Hematopoietic multipotent progenitor cell treated with erythropoietin and hydrocortisone succinate and interleukin-3 and kit ligand, for 17 days (in vitro differentiated cells): ENCODE measurements around the gene CLK2.
"Not testable (repeated sequence)": the region's sequence is repeated elsewhere in the genome, so short reads cannot be mapped to it uniquely, and the experiment has no call there.

Experiments
- DNase-seq: peaks from one replicate; pipeline ENCODE4 v3.0.0-alpha.2; 2015; ENCODE audit warnings: low spot score

The CLK2 gene

DNA sequence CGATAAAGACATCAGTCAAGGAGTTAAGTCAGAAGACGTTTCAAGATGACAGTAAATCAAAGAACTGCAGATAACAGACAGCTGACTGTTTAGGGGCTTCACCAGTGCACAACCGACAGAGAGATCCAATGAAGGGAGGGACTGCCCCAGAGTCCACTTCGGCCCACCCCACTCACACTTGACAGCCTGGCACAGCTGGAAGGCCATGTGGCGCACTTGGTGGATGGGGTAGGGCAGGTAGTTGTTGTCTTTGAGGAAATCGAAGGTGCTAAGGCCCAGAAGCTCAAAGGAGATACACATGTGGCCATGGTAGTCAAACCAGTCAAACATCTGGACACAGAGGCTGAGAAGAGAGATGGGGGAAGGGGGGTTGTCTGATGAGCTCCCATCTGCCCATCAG is 6.8 kb downstream of the CLK2 start:
- no peak for DNase-seq

DNA sequence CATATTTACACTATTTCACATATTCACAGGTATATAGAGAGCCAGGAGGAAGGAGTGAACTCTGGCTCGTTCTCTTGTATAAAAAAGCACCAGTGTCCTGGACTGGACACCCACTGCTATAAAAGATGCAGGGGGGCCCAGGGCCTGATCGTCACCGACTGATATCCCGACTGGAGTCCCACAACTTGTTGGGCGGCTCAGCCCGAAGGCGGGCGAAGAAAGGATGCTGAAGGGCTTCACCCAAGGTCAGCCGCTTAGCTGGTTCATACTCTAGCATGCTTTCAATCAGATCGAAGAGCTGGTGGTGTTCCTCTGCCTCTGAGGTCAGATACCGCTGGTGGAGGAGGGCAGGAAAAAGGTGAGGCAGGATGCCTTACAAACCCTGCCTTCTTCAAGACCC is 10.2 kb downstream of the CLK2 start:
- no peak for DNase-seq

DNA sequence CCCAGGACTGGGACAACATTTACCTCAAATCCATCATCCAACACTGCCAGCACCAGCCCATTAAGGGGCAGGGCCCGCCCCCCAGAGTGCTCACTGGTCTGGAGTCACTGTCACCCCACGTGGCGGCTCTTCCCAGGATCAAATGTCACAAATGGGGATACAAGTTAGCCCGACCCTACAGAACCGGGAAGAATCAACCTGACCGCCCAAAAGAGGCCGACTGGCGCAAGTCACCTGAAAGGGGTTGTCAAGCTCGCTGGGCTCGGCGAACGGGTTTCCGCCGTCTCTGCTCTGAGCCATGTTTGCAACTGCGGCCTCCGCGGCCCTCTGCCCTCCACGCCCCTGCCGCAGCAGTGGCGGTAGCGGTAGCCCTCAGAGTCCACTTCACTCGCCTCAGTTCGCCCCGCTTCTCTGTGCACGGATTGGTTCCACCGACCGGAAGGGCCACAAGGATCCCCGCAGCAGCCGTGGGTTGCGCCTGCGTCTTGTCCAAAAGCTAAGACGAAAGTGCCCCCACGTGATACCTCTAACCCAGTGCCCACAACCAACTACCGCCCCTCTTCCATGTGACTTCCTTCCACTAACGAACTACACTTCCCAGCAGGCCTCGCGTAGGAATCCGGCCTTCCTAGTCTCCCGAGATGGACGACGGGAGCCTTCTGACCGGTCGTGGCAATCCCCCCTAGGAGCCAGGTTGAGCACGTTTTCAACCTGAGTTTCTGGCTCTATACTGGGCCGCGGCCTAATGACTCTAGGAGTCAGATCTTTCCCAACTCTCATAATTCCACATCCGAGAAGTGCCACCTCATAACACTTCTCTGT is 11.2 kb downstream of the CLK2 start, which contains the start of gene SCAMP3:
TSS of gene SCAMP3 (minus strand) at position 509 of the 822 bp plus-strand sequence. CDS start at position 300, 209 bp downstream.
- peak; percentile 76 for DNase-seq

DNA sequence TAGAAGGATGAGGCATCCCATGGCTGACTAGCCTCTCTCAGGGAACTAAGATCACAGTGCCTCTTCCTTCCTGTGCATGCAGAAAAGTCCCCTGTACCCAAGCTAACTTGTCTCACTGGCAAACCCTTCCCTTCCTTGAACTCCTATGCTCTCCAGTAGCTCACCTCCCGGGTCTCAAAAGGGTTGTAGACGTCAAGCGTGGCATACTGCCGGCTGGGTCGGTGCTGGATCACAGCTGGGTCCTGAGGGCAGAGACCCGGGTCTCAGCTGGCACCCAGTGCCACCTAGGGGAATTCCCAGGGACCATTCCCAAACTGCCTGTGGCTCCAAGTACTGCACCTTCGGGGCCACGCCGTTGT is 11.8 kb downstream of the CLK2 start:
- peak; percentile 39 for DNase-seq

DNA sequence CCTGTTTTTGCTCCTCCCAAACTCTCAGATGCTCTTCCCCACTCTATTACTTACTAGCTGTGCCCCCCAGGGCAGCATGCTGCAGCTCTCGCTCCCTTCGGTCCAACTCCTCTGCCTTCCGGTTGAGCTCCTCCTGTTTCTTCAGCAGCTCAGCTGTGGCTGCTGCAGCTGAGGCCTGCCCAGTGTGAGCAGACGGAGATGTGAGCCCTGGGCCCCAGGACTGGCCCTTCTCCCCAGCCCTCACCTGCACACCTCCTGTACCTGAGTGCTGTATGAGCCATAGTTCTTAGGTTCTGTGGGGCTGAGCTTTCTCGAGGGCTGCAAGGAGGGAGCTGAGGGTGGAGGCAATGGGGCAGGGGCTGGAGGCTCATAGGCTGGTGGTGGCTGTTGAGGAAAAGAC is 13.0 kb downstream of the CLK2 start:
- no peak for DNase-seq

DNA sequence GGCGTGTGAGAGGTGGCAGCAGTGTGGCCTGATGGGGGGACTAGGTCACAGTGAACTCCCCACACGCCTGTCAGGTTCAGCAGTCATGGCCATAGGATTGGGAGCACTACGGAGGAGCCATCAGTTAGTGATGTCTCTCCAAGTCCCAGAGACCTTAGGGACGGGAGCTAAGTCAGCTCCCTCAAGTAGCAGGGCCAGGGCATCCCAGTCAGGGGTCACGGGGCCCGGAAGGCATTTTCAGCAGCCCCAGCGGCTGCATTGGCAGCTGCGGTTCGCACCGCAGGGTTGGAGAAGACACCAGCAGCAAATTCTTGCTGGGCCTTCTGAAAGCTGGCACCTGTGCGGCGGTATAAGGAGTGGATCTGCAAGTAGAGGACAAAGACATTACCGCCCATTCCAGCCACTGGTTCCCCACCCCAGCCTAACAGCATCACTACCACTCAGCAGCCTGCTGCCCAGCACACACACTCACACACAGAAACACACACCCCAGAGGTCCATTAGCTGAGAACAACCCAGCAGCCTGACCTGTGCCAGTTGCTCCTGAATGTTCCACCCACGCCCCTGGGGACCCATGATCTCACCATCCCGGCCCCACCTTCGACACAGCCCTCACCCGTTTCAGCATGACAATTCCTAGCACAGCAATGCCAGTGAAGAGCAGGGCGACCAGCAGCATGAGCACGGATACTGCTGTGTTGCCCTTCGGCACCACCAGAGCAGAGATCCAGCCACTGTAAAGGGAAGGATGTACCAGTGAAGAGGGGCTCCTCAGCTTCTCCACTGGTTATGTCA is 17.0 kb downstream of the CLK2 start:
- no peak for DNase-seq

DNA sequence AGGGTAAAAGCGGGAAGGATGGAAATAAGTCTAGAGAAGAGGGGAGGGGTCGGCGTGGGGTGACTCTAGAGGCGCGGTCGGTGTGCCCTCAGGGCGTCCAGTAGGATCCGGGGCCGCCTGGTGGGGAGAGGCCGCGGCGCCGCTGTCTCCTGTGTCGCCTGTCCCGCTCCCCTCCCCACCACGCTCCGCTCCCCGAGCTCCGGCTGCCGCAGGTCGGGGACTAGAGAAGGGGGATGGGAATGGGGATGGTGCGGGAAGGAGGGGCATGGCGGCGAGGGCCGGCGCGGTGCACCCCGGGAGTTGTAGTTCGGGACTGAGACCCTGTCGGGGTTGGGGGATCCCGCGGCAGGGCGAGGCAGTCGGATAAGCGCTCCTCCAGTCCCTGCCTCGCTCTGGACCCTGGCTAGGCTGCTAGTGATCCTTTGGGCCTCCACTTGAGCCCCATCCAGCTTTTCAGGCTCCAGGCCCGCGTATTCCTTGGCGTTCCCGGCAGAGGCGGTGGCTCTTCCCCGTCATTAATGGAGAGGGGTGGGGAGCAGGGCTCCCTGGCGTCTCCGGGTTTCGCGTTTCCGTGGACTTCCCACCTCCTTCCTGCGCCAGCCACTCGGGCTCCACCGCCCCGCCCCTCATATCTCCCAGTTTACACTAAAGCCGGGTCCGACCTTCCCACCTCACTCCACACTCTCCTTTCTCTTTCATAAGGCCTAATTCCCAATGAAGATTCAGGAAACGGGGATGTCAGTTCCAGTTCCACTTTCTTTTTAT is 17.9 kb downstream of the CLK2 start, which contains the start of gene ENTREP3:
TSS of gene ENTREP3 (minus strand) at position 241 of the 765 bp plus-strand sequence. CDS start 606 bp downstream, outside the sequence.
- peak; percentile 40 for DNase-seq

DNA sequence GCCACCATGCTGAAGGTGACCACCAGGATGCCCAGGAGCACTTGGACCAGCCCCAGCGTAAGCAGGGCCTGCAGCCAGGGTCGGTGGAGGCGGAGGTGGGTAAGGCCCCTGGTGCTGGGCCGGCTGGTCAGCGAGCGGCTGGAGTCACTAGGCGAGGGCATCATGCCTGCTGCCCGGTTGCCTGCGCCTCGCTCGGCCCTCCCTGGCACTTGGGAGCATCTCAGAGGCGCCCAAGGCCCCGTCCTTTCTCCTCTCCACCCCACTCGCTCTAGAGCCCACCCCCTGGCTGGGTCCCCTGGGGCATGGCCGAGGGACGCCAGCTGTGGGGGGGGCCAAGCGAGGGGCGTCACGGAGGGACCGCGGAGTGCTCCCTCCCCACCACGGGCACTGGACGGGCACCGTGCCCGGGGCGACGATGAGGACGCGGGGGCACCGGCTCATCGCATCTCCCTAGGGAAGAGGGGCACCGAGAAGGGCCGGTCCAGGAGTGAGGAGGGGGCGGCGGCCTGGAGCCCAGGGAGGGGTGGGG is 18.5 kb downstream of the CLK2 start:
- DNase-seq: no peak

DNA sequence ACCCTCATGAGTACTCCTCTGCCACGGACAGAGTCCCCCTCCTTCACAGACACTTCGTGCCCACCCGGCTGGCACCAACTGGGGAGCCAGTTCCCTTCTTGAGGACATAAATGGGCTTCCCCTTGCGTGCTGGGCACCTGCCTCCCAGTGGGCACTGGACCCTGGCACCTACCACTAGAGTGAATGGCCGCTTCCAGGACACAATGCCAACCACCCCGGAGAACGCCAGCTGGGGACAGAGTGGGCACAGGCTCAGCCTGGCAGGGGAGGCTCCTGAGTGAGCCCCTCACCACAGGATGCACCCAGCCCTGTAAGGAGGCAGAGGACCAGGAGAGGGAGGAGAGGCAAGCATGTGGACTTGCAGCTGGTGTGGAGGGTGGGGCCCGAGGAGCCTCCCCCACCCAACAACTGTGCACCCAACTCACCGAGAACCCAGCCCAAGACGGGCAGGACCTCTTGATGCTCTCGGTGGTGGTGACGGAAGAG is 19.0 kb downstream of the CLK2 start:
- no peak for DNase-seq

DNA sequence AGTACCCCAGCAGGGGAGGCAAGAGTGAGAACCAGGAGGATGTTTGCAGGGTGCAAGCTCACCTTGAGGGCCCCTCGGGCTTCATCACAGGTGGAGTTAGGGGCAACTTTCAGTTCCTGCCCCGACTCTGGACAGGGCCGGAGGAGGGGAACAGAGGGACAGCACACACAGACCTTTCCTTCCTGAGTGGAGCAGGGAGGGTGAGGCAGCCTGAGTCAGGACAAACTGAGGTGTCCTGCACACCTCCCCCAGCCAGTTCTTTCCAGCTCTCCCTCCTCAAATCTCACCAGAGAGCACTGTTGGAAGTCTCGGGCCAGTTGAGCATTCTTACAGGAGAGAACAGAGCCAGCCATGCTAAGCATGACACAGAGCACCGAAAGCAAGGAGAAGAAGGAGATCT is 19.5 kb downstream of the CLK2 start:
- DNase-seq: no peak

DNA sequence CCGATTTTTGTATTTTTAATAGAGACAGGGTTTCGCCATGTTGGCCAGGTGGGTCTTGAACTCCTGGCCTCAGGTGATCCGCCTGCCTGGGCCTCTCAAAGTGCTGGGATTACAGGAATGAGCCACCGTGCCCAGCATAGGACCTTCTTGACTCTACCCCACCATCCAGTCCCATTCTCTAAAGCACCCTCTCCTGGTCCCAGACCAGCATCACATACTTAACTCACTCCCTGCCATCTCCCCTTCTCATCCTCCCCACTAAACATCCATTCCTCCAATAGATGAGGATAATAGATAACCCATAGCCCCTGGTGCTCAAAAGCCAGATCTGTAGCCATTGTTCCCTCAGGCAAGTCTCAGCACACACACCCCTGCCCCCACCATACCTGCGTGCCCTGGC is 20.1 kb downstream of the CLK2 start:
- no peak for DNase-seq

DNA sequence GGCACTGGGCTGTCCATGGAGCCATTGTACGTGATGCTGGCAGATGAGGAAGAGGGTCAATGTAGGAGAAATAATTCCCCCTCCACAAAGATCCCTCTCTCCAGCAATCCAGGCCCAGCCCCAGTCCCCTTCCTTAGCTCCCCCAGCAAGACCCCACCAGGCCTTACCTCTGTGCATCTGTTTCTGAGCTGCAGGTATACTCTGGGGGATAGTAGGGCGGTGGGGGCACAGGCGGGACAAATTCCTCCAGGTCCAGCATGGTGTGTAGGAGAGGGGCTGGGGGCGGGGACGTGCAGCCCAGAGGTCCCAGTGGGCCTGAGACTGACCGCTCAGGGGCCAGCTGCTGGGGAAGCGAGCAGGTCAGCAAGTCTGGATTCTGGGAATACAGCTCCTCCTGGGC is 21.7 kb downstream of the CLK2 start:
- no peak for DNase-seq

DNA sequence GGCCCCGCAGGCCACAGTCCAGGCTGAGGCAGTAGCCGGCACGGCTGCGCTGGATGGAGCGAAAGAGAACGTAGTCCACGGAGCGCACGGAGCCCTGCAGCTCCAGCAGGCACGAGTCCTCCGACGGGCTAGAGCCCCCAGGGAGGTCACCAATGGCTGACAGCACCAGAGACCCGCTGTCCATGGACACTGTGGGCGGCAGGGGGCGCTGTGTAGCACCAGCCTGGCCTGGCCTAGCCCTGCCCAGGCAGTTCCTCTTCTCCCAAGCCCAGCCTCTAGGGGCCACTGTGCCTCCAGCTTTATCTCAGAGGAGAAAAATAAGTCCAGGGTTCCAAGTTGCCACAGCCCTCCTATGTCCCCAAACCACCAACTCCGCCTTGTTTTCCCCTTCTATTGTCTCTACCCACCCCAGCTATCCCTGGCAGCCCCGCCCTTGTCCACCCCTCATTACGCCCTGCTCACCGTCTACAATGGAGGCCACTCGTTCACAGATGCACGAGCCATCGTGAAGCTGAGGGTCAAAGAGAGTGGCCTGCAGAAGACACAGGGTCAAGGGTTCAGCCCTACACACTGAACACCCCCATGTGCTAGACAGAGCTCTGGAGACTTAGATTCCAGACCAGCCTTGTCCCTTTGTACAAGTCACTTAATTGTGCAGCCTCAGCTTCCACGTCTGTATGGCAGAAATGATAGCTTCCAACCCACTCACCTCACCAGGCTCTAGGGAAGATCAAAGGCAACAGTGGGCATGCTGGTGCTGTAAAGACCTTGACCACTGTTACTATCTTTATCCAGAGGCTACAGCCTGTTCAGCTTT is 22.5 kb downstream of the CLK2 start:
- peak; percentile 96 for DNase-seq

DNA sequence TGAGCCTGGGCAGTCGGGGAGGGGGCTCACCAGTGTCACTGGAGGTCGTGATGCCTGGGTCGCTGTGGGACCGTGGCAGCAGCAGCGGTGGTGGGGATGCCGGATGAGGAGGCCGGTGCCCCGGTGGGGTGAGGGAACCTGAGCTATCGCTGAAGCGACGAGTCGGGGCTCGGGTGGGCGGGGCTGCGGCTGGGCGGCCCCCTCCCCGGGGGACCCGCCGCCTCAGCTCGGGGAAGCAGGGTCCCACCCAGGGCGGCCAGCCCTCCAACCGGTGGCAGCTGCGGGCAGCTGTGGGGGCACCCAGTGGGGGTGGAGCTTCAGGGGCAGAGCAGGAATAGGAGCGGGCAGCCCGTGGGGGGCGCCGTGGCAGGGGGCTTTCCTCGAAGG is 23.1 kb downstream of the CLK2 start:
- no peak for DNase-seq

DNA sequence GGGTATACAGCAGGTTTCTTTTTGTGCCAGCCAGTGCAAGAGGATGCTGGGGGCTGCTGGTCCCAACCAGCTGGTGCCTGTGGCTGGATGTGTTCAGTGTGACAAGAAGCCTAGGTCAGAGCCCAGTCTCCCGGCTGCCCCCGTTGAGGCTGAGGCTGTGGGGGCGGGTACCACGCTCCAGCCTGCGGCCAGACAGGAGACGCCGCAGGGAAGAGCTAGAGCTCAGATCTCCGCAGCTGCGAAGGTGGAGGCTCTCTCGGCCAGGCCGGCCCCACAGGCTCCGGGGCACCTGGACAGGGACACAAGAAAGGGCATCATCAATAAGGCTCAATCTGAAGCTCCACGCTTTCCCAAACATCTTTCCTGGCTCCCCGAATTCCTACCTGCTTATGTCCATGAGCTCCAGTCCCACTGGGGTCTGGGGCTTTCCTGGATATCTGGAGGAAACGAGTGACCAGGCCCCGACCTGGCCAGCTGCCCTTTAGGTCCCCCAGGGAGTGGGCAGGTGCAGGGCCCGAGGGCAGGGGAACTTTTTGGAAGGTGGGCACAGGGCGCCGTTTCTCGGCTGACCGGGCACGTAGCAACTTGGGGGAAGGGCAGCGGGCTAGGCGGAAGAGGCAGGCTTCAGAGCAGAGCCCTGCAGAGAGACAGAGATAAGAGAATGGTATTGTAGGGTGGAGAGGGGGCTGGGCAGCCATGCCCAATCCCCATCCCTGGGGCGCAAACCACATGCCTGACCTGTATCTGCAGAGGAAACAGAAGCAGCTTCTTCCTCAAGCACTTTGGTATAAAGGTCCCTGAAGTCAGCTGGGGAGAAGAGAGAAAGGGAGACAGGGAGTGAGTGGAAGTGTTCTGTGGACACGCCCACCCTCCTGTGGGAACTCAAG is 25.4 kb downstream of the CLK2 start:
- DNase-seq: peak; percentile 27

DNA sequence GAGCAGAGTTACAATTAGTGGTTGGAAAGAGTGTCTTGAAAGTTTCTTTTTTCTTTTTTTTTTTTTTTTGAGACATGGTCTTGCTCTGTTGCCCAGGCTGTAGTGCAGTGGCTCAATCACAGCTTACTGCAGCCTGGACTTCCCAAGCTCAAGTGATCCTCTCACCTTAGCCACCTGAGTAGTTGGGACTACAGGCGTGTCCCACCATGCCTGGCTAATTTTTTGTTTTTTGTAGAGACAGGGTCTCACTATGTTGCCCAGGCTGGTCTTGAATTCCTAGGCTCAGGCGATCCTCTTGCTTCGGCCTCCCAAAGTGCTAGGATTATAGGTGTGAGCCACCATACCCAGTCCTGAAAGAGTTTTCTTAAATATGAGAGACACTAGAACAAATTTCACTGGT is 26.5 kb downstream of the CLK2 start:
- not testable (repeated sequence) for DNase-seq

DNA sequence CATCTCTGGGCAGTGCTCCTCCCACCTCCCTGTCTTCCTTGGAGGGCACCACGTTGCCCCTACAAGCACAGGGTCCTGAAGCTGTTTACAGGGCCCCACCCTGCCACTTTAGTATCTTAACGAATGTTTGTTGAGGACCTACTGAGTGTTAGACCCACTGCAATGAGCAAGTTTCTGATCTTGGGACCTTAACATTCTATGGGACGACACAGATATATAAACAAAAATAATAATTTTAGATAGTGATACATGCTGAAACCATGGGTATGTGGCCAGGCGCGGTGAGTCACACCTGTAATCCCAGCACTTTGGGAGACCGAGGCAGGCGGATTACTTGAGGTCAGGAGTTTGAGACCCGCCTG is 28.2 kb downstream of the CLK2 start:
- no peak for DNase-seq

DNA sequence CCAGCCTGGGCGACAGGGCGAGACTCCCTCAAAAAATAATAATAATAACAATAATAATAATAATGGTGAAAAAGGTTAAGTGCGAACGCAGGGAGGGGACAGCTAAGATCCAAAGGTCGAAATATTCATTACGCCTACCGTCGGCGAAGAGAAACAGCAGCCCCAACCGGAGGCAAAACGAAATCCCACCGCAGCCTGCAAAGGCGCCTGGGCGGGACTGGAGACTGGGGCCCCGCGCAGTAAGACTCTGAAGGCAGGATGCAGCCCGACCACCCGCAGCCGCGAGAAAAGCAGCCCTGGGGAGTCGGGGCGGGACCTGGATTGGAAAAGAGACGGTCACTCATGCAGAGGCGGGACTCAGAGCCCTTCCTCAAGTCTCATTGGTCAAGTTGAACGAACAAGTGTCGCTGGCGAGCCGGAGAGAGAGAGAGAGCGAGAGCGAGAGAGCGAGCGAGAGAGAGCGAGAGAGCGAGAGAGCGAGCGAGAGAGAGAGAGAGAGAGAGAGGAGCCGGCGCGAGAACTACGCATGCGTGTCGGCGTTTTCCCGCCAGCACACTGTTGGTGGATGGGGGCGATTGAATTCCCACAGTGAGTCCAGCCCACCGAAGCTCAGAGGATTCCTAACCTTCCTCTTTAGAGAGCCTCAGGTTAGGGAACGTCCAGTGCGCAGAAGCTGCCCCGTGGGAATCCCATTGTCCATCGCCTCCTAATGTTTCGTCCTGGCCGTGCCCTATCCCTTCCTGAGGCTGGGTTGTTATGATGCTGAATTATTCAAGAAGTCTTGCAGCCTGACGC is 28.7 kb downstream of the CLK2 start:
- DNase-seq: peak; percentile 95

DNA sequence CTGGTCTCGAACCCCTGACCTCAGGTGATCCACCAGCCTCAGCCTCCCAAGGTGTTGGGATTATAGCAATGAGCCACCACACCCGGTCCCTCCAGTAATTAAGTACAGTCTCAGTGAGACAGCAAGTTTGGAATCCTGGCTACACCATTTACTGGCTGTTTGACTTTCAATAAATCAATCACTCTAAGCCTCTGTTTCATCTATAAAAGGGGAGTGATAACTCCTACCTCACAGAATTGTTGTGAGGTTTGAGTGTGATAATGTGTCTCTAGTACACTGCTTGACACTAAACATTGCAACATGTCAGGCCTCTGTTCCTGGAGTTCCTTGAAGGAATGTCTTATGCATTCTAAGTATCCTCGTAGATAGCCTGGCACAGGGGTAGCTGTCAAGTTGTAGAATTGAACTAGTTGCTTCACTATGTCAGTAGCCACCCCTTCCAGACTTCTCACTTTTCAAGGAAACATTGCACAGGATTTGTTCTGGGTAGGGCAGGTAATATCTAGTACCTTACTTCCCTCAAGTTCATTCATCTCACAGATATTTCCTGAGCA is 30.4 kb downstream of the CLK2 start:
- DNase-seq: no peak
